Measurements from ENCODE around the gene SMARCD3.

DNA sequence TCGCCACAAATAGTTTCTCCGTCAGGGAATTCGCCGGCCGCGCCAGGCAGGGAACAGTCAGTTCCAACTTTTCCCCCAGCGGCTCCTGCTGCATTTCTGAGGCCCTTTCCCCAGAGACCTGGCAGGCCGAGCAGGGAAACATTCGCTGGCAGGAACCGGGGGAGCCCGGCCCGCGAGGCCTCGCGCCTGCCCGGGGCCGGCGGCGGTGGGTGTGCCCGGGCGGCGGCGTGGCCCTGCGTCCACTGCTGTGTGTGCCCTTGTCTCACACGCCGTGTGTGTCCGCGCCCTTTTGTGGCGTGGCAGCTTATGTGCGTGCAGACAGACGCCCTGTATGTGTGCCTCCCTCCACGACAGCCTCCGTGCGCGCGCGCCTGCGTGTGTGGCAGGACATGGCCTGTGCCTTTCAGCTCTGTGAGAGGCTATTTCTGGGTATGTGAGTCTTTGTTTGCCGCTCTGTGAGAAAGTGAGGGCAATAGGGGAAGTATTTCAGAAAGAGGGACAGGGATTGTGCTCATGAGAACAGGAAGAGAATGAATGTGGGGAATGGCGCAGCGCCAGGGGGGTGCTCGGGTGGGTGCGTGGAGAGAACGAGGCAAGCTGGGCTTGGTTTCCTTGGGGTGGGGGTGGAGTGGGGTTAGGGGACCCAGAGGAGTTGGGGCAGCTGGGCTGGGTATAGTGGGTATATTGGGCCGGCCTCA is 689 bp upstream of the SMARCD3 start:
- TF ChIP-seq, protein P1, sequence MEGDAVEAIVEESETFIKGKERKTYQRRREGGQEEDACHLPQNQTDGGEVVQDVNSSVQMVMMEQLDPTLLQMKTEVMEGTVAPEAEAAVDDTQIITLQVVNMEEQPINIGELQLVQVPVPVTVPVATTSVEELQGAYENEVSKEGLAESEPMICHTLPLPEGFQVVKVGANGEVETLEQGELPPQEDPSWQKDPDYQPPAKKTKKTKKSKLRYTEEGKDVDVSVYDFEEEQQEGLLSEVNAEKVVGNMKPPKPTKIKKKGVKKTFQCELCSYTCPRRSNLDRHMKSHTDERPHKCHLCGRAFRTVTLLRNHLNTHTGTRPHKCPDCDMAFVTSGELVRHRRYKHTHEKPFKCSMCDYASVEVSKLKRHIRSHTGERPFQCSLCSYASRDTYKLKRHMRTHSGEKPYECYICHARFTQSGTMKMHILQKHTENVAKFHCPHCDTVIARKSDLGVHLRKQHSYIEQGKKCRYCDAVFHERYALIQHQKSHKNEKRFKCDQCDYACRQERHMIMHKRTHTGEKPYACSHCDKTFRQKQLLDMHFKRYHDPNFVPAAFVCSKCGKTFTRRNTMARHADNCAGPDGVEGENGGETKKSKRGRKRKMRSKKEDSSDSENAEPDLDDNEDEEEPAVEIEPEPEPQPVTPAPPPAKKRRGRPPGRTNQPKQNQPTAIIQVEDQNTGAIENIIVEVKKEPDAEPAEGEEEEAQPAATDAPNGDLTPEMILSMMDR (IDR thresholded peaks at IDR 0.05), result no peak
- TF ChIP-seq ZFX (IDR thresholded peaks at IDR 0.05; ENCODE audit: borderline replicate concordance), result no peak

All from 22Rv1 (cell line).